ENCODE results near the gene TLR6. TPM values are rescaled to one million over a fixed set of nuclear protein-coding genes. Genes with fewer than 3 reads are reported as not detected.

The TLR6 gene
- total and polyA plus RNA-seq, 11 donors = 0.15 to 9.8 (median 1.2) TPM

- WGBS, 4 donors = 62 to 75% (median 73%) methylated on average over 3 of the region's 3 CpGs
- TF ChIP-seq, protein P1, sequence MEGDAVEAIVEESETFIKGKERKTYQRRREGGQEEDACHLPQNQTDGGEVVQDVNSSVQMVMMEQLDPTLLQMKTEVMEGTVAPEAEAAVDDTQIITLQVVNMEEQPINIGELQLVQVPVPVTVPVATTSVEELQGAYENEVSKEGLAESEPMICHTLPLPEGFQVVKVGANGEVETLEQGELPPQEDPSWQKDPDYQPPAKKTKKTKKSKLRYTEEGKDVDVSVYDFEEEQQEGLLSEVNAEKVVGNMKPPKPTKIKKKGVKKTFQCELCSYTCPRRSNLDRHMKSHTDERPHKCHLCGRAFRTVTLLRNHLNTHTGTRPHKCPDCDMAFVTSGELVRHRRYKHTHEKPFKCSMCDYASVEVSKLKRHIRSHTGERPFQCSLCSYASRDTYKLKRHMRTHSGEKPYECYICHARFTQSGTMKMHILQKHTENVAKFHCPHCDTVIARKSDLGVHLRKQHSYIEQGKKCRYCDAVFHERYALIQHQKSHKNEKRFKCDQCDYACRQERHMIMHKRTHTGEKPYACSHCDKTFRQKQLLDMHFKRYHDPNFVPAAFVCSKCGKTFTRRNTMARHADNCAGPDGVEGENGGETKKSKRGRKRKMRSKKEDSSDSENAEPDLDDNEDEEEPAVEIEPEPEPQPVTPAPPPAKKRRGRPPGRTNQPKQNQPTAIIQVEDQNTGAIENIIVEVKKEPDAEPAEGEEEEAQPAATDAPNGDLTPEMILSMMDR (IDR thresholded peaks at IDR 0.05) = no peak
- no peak for TF ChIP-seq POLR2A (IDR thresholded peaks at IDR 0.05)
- peak overlapping the region; percentile 1 to 92 (median 56) for H3K27ac ChIP-seq
- DNase-seq (no peak), ATAC-seq (peak in 1 of 4 donors; percentile 35)
- H3K4me1 ChIP-seq = peaks cover 0 to 45% (median 0%) of the 10 kb centered on the region in 12 donors
- no peaks in the 10 kb centered on the region for H3K36me3 ChIP-seq
- intact Hi-C loops (cut with DNase I) = loop anchor here in 6 of 10 donors (5.0 to 10.0 kb wide), 3 partner anchors 96 to 683 kb away; no protein-coding TSS in a partner anchor
- no peaks in the 10 kb centered on the region for H3K9me3 ChIP-seq
- no peak overlapping the region for H3K4me3 ChIP-seq
- no peaks in the 10 kb centered on the region for H3K27me3 ChIP-seq
Observed at GRCh38 chr4:38858097-38858420, 1.4 kb upstream of the TLR6 start.

DNA sequence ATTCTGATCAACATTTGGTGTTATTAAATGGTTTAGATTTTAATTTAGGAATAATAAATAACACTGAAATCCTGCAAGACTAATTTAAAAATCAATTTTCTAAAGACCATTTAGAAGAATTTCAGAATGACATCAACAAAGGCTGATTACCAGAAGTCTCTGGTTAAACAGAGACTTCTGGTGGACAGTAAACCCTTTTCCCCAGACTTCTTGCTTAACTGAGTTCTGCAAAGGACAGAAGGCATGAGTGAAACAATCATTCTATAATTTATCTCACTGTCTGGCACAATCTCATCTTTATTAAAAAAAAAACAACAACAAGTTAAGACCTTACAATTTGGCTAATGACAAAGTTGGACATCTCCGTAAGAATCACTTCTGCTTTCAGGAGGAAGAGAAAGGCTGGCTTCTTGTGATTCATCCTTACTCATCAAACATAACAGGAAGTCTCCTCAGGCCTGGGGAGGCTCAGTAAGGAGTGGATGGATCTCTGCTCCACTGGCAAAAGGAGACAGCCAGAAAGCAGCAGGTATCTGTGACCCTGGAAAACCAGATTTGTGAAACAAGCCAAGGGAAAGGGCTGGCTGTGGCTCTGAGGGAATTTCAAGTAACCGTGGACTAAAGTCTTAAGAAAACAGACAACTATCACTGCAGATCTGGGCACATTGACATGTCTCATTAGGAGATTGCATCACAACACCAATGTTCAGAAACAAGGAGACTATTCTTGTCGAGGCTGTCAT lies 908 bp upstream of the TLR6 start:
- Histone ChIP-seq H3K27ac (peak overlapping the region; percentile 1 to 92 (median 56)), H3K36me3 (no peaks in the 10 kb centered on the region), H3K4me3 (peak overlapping the region in 2 of 12 donors; percentile 50 to 57), H3K4me1 (peaks cover 0 to 45% (median 0%) of the 10 kb centered on the region in 12 donors), H3K9me3 (no peaks in the 10 kb centered on the region), H3K27me3 (no peaks in the 10 kb centered on the region)
- peak; percentile 62 to 95 (median 90) for ATAC-seq
- TF ChIP-seq POLR2A (IDR thresholded peaks at IDR 0.05) = no peak
- TF ChIP-seq, protein P1 (IDR thresholded peaks at IDR 0.05) = no peak
- intact Hi-C loops (cut with DNase I) = loop anchor here in 7 of 10 donors (2.0 to 10.0 kb wide), 4 partner anchors 95 to 683 kb away; no protein-coding TSS in a partner anchor
- WGBS, 4 donors = 52 to 63% (median 60%) methylated on average over 3 of the region's 3 CpGs
- DNase-seq = peak in 4 of 5 donors; percentile 30 to 51 (median 38)

DNA sequence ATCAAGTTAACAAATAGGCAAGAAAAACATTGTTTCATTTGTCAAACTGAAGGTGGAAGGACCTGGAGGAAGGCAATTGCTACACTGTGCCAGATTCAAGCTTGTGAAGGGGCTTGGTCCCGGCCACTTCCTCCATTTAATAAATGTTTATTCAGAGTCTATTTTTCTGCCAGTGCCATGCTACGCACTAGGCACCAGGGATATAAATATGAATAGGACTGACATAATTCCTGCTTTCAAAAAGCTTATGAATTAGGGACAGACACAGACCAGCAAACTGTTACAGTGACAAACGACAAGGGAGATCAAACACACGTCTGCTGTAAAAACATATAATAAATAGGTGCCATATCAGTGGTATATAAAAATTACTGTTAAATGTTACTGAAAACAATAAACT lies 571 bp downstream of the TLR6 start:
- intact Hi-C loops (cut with DNase I) = loop anchor here in 8 of 10 donors (1.0 to 10.0 kb wide), 6 partner anchors 94 to 681 kb away; no protein-coding TSS in a partner anchor
- TF ChIP-seq, protein P1 (IDR thresholded peaks at IDR 0.05) = no peak
- TF ChIP-seq POLR2A (IDR thresholded peaks at IDR 0.05) = no peak
- H3K27ac ChIP-seq = peak overlapping the region in 6 of 12 donors; percentile 24 to 92 (median 52)
- peak overlapping the region in 9 of 12 donors; percentile 12 to 57 (median 29) for H3K4me3 ChIP-seq
- no peaks in the 10 kb centered on the region for H3K36me3 ChIP-seq
- no peaks in the 10 kb centered on the region for H3K27me3 ChIP-seq
- ATAC-seq (no peak), DNase-seq (no peak)
- H3K9me3 ChIP-seq = peaks cover 0 to 7% (median 0%) of the 10 kb centered on the region in 12 donors
- peaks cover 0 to 45% (median 0%) of the 10 kb centered on the region in 12 donors for H3K4me1 ChIP-seq
- 62 to 64% (median 63%) methylated on average over 4 of the region's 4 CpGs for WGBS, 4 donors

DNA sequence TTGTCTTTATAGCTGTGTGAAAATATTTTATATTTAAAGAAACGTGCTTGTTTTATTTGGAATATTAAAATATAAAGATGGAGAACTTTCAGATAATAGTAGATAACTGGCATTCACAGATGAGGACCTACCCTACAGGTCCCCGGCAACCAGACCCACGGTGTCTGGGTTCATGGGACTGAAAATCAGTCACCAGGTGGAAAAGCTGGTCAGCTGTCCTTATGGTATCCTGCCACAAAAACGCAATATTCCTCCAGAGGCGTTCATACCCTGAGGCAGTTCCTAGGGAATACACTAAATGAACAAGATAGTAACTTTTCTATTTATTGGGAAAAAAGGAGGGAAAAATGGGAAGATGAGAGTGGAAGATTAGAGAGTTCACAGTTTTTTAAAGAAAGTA lies 1.2 kb downstream of the TLR6 start:
- WGBS, 4 donors = 81 to 91% (median 89%) methylated on average over 5 of the region's 5 CpGs
- intact Hi-C loops (cut with DNase I) = loop anchor here in 6 of 10 donors (5.0 to 10.0 kb wide), 3 partner anchors 93 to 681 kb away; no protein-coding TSS in a partner anchor
- ATAC-seq = no peak

More for the DNA sequence above, 1.2 kb downstream of the TLR6 start:
- TF ChIP-seq, protein P1 (IDR thresholded peaks at IDR 0.05) = no peak
- no peak for TF ChIP-seq POLR2A (IDR thresholded peaks at IDR 0.05)
- Histone ChIP-seq H3K9me3 (peaks cover 0 to 7% (median 0%) of the 10 kb centered on the region in 12 donors), H3K4me3 (peak overlapping the region in 6 of 12 donors; percentile 20 to 57 (median 42)), H3K36me3 (no peaks in the 10 kb centered on the region), H3K27ac (peak overlapping the region in 3 of 12 donors; percentile 0 to 92 (median 55)), H3K4me1 (peaks cover 0 to 45% (median 0%) of the 10 kb centered on the region in 12 donors), H3K27me3 (no peaks in the 10 kb centered on the region)
- no peak for DNase-seq

Measured in heart left ventricle (tissue), 16 donors.